Subcutaneous abdominal adipose tissue (tissue), 5 donors: Measurements from ENCODE around the gene SKAP1.

Experiments
- H3K27ac ChIP-seq: one replicate; pipeline ENCODE4 v1.7.0; 2013; ENCODE audit warnings: low read depth, mild to moderate bottlenecking, inconsistent platforms, low read length, moderate library complexity
- H3K27me3 ChIP-seq, 5 donors: one replicate each; pipeline ENCODE4 v1.7.0; 2013; ENCODE audit warnings: low read length in 5 of 5, inconsistent platforms in 1 of 5; ENCODE audit not compliant: control insufficient read depth in 5 of 5, insufficient read depth in 4 of 5
- H3K36me3 ChIP-seq, 5 donors: one replicate each; pipeline ENCODE4 v1.7.0; 2013; ENCODE audit warnings: low read length in 5 of 5; ENCODE audit not compliant: control insufficient read depth in 5 of 5, insufficient read depth in 5 of 5
- H3K4me1 ChIP-seq, 5 donors: one replicate each; pipeline ENCODE4 v1.7.0; 2013; ENCODE audit warnings: low read length in 5 of 5, mild to moderate bottlenecking in 3 of 5, moderate library complexity in 1 of 5; ENCODE audit not compliant: control insufficient read depth in 5 of 5, insufficient read depth in 5 of 5
- H3K4me3 ChIP-seq, 5 donors: one replicate each; pipeline ENCODE4 v1.7.0; 2013; ENCODE audit warnings: low read length in 5 of 5, low read depth in 1 of 5
- H3K9ac ChIP-seq, 5 donors: one replicate each; pipeline ENCODE4 v1.7.0; 2013; ENCODE audit warnings: low read length in 5 of 5, mild to moderate bottlenecking in 4 of 5, moderate library complexity in 3 of 5
- H3K9me3 ChIP-seq, 5 donors: one replicate each; pipeline ENCODE4 v1.7.0; 2013; ENCODE audit warnings: low read length in 5 of 5; ENCODE audit not compliant: control insufficient read depth in 5 of 5
- donor health status: healthy.
- donor health status: healthy.
- donor health status: healthy.
- donor health status: healthy.
- donor health status: healthy.

The SKAP1 gene

GRCh38 chr17:48244121-48244711 lies 185.8 kb downstream of the SKAP1 start:
- Histone ChIP-seq H3K9me3 (no peaks in the 10 kb centered on the region), H3K27me3 (no peaks in the 10 kb centered on the region), H3K4me1 (peaks cover 12 to 39% (median 25%) of the 10 kb centered on the region in 5 donors), H3K27ac (no peak overlapping the region), H3K9ac (no peak overlapping the region), H3K36me3 (no peaks in the 10 kb centered on the region), H3K4me3 (no peak overlapping the region)

DNA sequence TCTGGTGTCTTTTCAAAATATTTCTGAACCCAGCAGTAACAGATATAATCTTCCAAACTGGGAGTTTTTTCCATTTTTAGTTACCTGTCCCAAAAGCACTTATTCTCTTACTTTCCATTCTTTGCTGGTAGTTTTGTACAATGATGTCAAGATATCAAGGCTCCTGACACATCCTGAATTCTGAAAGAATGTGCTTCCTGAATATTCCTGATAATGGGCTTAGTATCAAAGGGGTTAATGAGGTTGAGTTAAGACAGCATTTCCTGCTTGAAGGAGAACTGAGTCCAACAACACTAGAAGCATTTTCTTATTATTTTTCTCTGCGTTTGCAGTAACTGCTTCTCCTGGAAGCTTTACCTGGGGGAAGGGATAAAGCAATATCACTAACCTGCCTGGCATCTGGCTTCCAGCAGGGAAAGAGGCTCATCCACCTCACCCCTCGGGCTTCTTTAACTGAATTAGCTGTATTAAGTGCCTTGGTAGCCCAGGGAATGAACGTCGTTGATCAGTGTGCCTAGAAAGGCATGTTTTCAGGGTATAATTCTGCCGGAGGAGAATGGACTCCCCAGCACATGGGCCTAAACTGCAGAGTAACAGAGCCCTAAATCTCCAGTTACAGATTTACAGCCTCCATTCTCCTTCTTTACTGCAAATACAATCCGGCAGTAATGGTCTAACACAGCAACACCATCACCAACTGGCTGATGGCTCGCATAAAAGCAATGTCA lies 188.1 kb downstream of the SKAP1 start:
- H3K36me3 ChIP-seq: no peaks in the 10 kb centered on the region
- no peaks in the 10 kb centered on the region for H3K9me3 ChIP-seq
- H3K4me3 ChIP-seq: no peak overlapping the region
- no peak overlapping the region for H3K27ac ChIP-seq
- no peak overlapping the region for H3K9ac ChIP-seq
- H3K27me3 ChIP-seq: no peaks in the 10 kb centered on the region
- peaks cover 12 to 41% (median 25%) of the 10 kb centered on the region in 5 donors for H3K4me1 ChIP-seq

GRCh38 chr17:48241131-48241591 lies 188.9 kb downstream of the SKAP1 start:
- H3K9me3 ChIP-seq: no peaks in the 10 kb centered on the region
- H3K9ac ChIP-seq: no peak overlapping the region
- no peaks in the 10 kb centered on the region for H3K36me3 ChIP-seq
- H3K27ac ChIP-seq: peak overlapping the region; percentile 5
- H3K4me1 ChIP-seq: peaks cover 12 to 41% (median 25%) of the 10 kb centered on the region in 5 donors
- H3K27me3 ChIP-seq: no peaks in the 10 kb centered on the region
- no peak overlapping the region for H3K4me3 ChIP-seq

DNA sequence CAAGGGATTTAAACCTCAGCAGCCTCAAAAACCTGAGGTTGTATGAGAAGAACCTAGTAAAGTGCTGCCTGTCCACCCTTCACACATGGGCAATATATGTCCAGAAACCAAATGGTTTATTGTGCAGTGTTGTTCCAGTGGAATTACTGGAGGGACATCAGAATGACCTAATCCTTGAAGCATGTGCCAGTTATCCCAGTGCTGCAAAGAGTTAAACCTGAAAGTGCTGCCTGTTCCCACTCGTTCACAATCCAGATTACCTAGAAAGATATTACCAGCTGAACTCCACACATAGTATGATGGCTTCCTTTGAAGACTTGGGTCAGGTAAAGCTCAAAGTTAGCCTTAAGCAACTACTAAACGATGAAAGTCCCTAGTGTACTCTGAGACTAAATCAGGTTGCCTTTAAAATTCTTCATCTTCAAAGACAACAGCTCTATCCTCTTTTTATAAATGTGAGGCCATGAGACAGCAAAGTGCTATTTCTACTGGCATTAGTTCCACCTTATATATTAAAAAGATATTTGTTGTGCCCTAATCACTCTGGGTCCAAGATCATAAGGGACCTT lies 189.4 kb downstream of the SKAP1 start:
- Histone ChIP-seq H3K27ac (peak overlapping the region; percentile 5), H3K9ac (no peak overlapping the region), H3K27me3 (no peaks in the 10 kb centered on the region), H3K36me3 (no peaks in the 10 kb centered on the region), H3K4me1 (peaks cover 12 to 41% (median 25%) of the 10 kb centered on the region in 5 donors), H3K9me3 (no peaks in the 10 kb centered on the region), H3K4me3 (no peak overlapping the region)

GRCh38 chr17:48240122-48240521 lies 189.9 kb downstream of the SKAP1 start:
- no peaks in the 10 kb centered on the region for H3K36me3 ChIP-seq
- H3K9me3 ChIP-seq: no peaks in the 10 kb centered on the region
- peak overlapping the region; percentile 5 for H3K27ac ChIP-seq
- H3K9ac ChIP-seq: no peak overlapping the region
- no peak overlapping the region for H3K4me3 ChIP-seq
- H3K27me3 ChIP-seq: no peaks in the 10 kb centered on the region
- H3K4me1 ChIP-seq: peaks cover 12 to 41% (median 25%) of the 10 kb centered on the region in 5 donors

- H3K27ac ChIP-seq: no peak overlapping the region
- no peaks in the 10 kb centered on the region for H3K9me3 ChIP-seq
- no peak overlapping the region for H3K9ac ChIP-seq
- no peaks in the 10 kb centered on the region for H3K27me3 ChIP-seq
- H3K4me1 ChIP-seq: peaks cover 12 to 37% (median 25%) of the 10 kb centered on the region in 5 donors
- H3K4me3 ChIP-seq: no peak overlapping the region
- H3K36me3 ChIP-seq: no peaks in the 10 kb centered on the region
Observed at GRCh38 chr17:48239603-48239995, 190.4 kb downstream of the SKAP1 start.

DNA sequence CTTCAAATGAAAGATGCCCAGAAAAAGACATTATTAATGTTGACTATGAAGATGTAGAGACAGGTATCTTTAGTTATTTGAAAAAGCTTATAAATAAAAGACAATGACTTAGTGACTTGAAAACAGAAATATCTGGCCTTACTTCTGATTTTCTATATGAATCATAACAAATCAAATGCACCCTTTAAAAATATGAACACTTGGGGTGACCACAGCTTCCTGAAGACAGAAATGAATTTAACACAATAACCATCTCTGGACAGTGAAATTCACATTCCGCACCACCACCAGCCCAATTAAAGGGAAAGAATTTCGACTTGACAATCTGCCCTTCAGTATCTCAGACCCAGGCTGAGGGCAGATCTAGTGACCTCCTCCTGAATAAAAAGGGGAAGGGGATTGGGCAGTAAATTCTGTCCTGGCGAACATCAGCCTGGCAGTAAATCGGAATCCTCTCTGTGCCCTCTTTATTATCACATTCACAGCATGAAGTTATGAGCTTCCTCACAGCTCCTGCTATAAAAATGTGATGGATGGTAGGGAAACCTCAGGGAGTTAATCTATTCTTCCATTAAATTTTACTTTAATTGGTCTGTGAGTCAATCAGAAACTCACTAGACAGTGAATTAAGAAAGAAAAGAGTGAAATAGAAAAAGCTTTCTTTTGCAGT lies 190.9 kb downstream of the SKAP1 start:
- Histone ChIP-seq H3K9ac (no peak overlapping the region), H3K27me3 (no peaks in the 10 kb centered on the region), H3K27ac (no peak overlapping the region), H3K4me3 (no peak overlapping the region), H3K9me3 (no peaks in the 10 kb centered on the region), H3K4me1 (peaks cover 12 to 32% (median 25%) of the 10 kb centered on the region in 5 donors), H3K36me3 (no peaks in the 10 kb centered on the region)

- Histone ChIP-seq H3K9ac (no peak overlapping the region), H3K27ac (no peak overlapping the region), H3K9me3 (no peaks in the 10 kb centered on the region), H3K27me3 (peaks cover 0 to 4% (median 0%) of the 10 kb centered on the region in 5 donors), H3K4me3 (no peak overlapping the region), H3K36me3 (no peaks in the 10 kb centered on the region), H3K4me1 (peaks cover 12 to 28% (median 25%) of the 10 kb centered on the region in 5 donors)
Observed at GRCh38 chr17:48237456-48237855, 192.6 kb downstream of the SKAP1 start.

DNA sequence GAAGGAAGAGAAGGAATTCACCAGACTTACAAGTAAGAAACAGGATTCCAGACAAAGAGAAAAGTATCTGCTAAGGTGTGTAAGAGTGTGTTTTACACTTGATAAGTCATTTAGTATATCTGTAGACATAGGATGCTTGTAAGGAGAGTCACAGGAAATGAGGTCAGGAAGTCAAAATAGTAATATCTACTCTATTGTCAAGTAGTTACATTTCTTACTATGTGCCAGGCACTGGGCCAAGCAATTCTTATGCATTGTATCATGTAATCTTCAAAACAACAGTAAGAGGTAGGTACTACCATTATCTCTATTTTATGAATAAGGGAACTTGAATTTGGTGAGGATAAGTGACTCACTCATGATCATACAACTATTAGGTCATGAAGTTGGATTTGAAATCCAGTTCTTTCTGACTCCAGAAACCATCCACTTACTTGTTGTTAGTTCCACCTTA lies 193.3 kb downstream of the SKAP1 start:
- Histone ChIP-seq H3K9me3 (no peaks in the 10 kb centered on the region), H3K36me3 (no peaks in the 10 kb centered on the region), H3K4me1 (peaks cover 7 to 21% (median 19%) of the 10 kb centered on the region in 5 donors), H3K27me3 (peaks cover 0 to 6% (median 3%) of the 10 kb centered on the region in 5 donors), H3K27ac (no peak overlapping the region), H3K9ac (no peak overlapping the region), H3K4me3 (no peak overlapping the region)
